ENCODE results near the gene ENPP1.

- TF ChIP-seq CTCF (IDR thresholded peaks at IDR 0.05) (no peak), POLR2A (IDR thresholded peaks at IDR 0.05) (no peak)
These were observed 24.5 kb downstream of the ENPP1 start for GRCh38 chr6:131832363-131832762.
